GM18520 (cell line): Measurements from ENCODE around the gene CUX1.
"Not testable (repeated sequence)": the region's sequence is repeated elsewhere in the genome, so short reads cannot be mapped to it uniquely, and the experiment has no call there.

Source experiments
- ATAC-seq: cut with Tn5 transposase; IDR thresholded peaks from one replicate; pipeline ENCODE4 v1.9.1; 2021; ENCODE audit not compliant: unreplicated experiment

Gene CUX1

GRCh38 chr7:102320181-102320580, 502.8 kb downstream of the CUX1 start:
- no peak for ATAC-seq

- no peak for ATAC-seq
Measured at GRCh38 chr7:102320601-102321350, 503.4 kb downstream of the CUX1 start.

GRCh38 chr7:102321351-102322201, 504.1 kb downstream of the CUX1 start:
- ATAC-seq, result no peak

GRCh38 chr7:102322202-102322715, 504.8 kb downstream of the CUX1 start:
- ATAC-seq, result no peak

GRCh38 chr7:102323914-102324195, 506.4 kb downstream of the CUX1 start:
- no peak for ATAC-seq

- not testable (repeated sequence) for ATAC-seq
Measured at GRCh38 chr7:102325106-102325505, 507.7 kb downstream of the CUX1 start.

GRCh38 chr7:102326157-102326889, 508.9 kb downstream of the CUX1 start:
- no peak for ATAC-seq

- not testable (repeated sequence) for ATAC-seq
Measured at GRCh38 chr7:102327183-102327582, 509.8 kb downstream of the CUX1 start.

- not testable (repeated sequence) for ATAC-seq
Measured at GRCh38 chr7:102328863-102329262, 511.4 kb downstream of the CUX1 start.

GRCh38 chr7:102329366-102329765, 511.9 kb downstream of the CUX1 start:
- not testable (repeated sequence) for ATAC-seq

GRCh38 chr7:102330666-102331460, 513.4 kb downstream of the CUX1 start:
- not testable (repeated sequence) for ATAC-seq
